GM21360 (cell line): ENCODE data around the gene SIRT6.
"Not testable (repeated sequence)": the region's sequence is repeated elsewhere in the genome, so short reads cannot be mapped to it uniquely, and the experiment has no call there.

ENCODE experiments used
- ATAC-seq: cut with Tn5 transposase; IDR thresholded peaks from one replicate; pipeline ENCODE4 v1.9.1; 2021; ENCODE audit warnings: mild to moderate bottlenecking, moderate library complexity; ENCODE audit not compliant: unreplicated experiment

Gene SIRT6

GRCh38 chr19:4175669-4175931, 6.8 kb downstream of the SIRT6 start:
- no peak for ATAC-seq

- ATAC-seq = no peak
Measured at GRCh38 chr19:4174895-4175668, 7.3 kb downstream of the SIRT6 start.

- no peak for ATAC-seq
Measured at GRCh38 chr19:4174213-4174894, 8.0 kb downstream of the SIRT6 start.

- ATAC-seq = no peak
Measured at GRCh38 chr19:4173479-4174212, 8.7 kb downstream of the SIRT6 start.

- ATAC-seq = no peak
Measured at GRCh38 chr19:4172861-4173473, 9.4 kb downstream of the SIRT6 start.

GRCh38 chr19:4171676-4172075, 10.7 kb downstream of the SIRT6 start:
- ATAC-seq = no peak

GRCh38 chr19:4164262-4164661, 18.1 kb downstream of the SIRT6 start:
- no peak for ATAC-seq

GRCh38 chr19:4161415-4162077, 20.8 kb downstream of the SIRT6 start:
- no peak for ATAC-seq

- ATAC-seq = not testable (repeated sequence)
Measured at GRCh38 chr19:4157971-4158370, 24.4 kb downstream of the SIRT6 start.

- ATAC-seq = no peak
Measured at GRCh38 chr19:4157164-4157563, 25.2 kb downstream of the SIRT6 start.

- no peak for ATAC-seq
Measured at GRCh38 chr19:4154571-4155312, 27.6 kb downstream of the SIRT6 start.

GRCh38 chr19:4152241-4152998, 29.9 kb downstream of the SIRT6 start:
- no peak for ATAC-seq

- no peak for ATAC-seq
Measured at GRCh38 chr19:4151623-4152022, 30.7 kb downstream of the SIRT6 start.

- no peak for ATAC-seq
Measured at GRCh38 chr19:4149518-4150288, 32.7 kb downstream of the SIRT6 start.

- ATAC-seq = no peak
Measured at GRCh38 chr19:4144666-4145249, 37.6 kb downstream of the SIRT6 start.

- not testable (repeated sequence) for ATAC-seq
Measured at GRCh38 chr19:4142916-4143315, 39.4 kb downstream of the SIRT6 start.

- no peak for ATAC-seq
Measured at GRCh38 chr19:4140237-4140711, 42.1 kb downstream of the SIRT6 start.

GRCh38 chr19:4139614-4140236, 42.6 kb downstream of the SIRT6 start:
- no peak for ATAC-seq
